K562 (cell line): ENCODE results near the gene TENM4. TPM values are rescaled to one million over a fixed set of nuclear protein-coding genes. Genes with fewer than 3 reads are reported as not detected.

Experiments
- ATAC-seq: fragments of 200-7000 bp; cut with Tn5 transposase; 3 replicates; pipeline ENCODE4 v1.9.1; 2020; ENCODE audit warnings: moderate library complexity
- BruUV-seq: library from RNA; stranded (reverse); fragments of 400-500 nt; replicated peaks from 2 replicates; lab custom pipeline; 2021; lab: Mats Ljungman, UMichigan
- CTCF ChIA-PET: fragments of 300-600 bp; formaldehyde crosslinking; extraction: SDS; loops from one replicate; lab custom pipeline; 2021; ENCODE audit warnings: low intra/inter-chr PET ratio; lab: Yijun Ruan, JAX
- POLR2A ChIA-PET: fragments of 300-600, 350-650 bp; sonication (Branson Sonifier 250); formaldehyde crosslinking; extraction: SDS; loops from one replicate; lab custom pipeline; 2021; ENCODE audit warnings: antibody characterized with exemption, inconsistent platforms; lab: Yijun Ruan, JAX
- DNase-seq, 4 experiments: peaks; one replicate each; pipeline versions ENCODE4 v3.0.0 to v3.0.0-alpha.2; 2011 to 2018; ENCODE audit warnings: low spot score in 3 of 4, mixed read lengths in 3 of 4; ENCODE audit errors: extremely low read depth in 1 of 4
- FAIRE-seq: peaks from 2 replicates; lab custom pipeline; 2011; peaks lifted over from hg19 to GRCh38; lab: Jason Lieb, UNC
- H2AFZ ChIP-seq: 2 replicates; pipeline ENCODE4 v1.6.0; 2011; ENCODE audit warnings: low read depth, low read length, control low read depth, inconsistent platforms
- H3K27ac ChIP-seq: fragments of 200-600 bp; 3 replicates; pipeline ENCODE4 v1.8.0; 2011; ENCODE audit warnings: low read depth, mild to moderate bottlenecking, control low read depth, inconsistent platforms, low read length, moderate library complexity, mixed read lengths; ENCODE audit errors: extremely low read depth
- H3K27me3 ChIP-seq, 2 experiments: fragments of 300-600 bp in 1 of 2; 2 replicates in 1 of 2; 3 replicates in 1 of 2; pipeline versions ENCODE4 v1.6.0 to v1.8.0; 2011; ENCODE audit warnings: inconsistent platforms in 2 of 2, low read length in 2 of 2, mild to moderate bottlenecking in 1 of 2, mixed read lengths in 1 of 2, moderate library complexity in 1 of 2; ENCODE audit not compliant: control insufficient read depth in 2 of 2, insufficient read depth in 2 of 2
- H3K36me3 ChIP-seq: fragments of 300-600 bp; 3 replicates; pipeline ENCODE4 v1.8.0; 2011; ENCODE audit warnings: mild to moderate bottlenecking, low read length, inconsistent platforms; ENCODE audit not compliant: control insufficient read depth, insufficient read depth
- H3K4me1 ChIP-seq, 2 experiments: fragments of 200-600 bp in 1 of 2; replicated peaks in 1 of 2; 2 replicates in 1 of 2; 3 replicates in 1 of 2; pipeline versions ENCODE4 v1.5.1 to v1.8.0; 2011; ENCODE audit warnings: inconsistent platforms in 2 of 2, low read length in 2 of 2, mild to moderate bottlenecking in 1 of 2, mixed read lengths in 1 of 2, moderate library complexity in 1 of 2; ENCODE audit not compliant: control insufficient read depth in 2 of 2, insufficient read depth in 2 of 2
- H3K4me2 ChIP-seq: 2 replicates; pipeline ENCODE4 v1.6.1; 2011; ENCODE audit warnings: low read length, control low read depth, inconsistent platforms, mixed read lengths; ENCODE audit not compliant: insufficient read depth
- H3K4me3 ChIP-seq: fragments of 200-600 bp; sonication (generic), shearing (Covaris generic); 2 replicates; pipeline ENCODE4 v1.5.1; 2016; ENCODE audit warnings: control low read depth, inconsistent platforms
- H3K79me2 ChIP-seq: fragments of 200-600 bp; 3 replicates; pipeline ENCODE4 v1.8.0; 2011; ENCODE audit warnings: low read length, inconsistent platforms; ENCODE audit not compliant: control insufficient read depth, insufficient read depth
- H3K9ac ChIP-seq, 2 experiments: 2 replicates each; pipeline versions ENCODE4 v1.6.0 to v1.6.1; 2011; ENCODE audit warnings: low read depth in 2 of 2, low read length in 2 of 2, control low read depth in 1 of 2, inconsistent platforms in 1 of 2, mild to moderate bottlenecking in 1 of 2, mixed read lengths in 1 of 2; ENCODE audit not compliant: insufficient read depth in 1 of 2
- H3K9me1 ChIP-seq: one replicate; pipeline ENCODE4 v1.6.0; 2011; ENCODE audit warnings: inconsistent platforms, mild to moderate bottlenecking, low read length, moderate library complexity; ENCODE audit not compliant: control insufficient read depth, insufficient read depth
- H3K9me3 ChIP-seq: replicated peaks from 2 replicates; pipeline ENCODE4 v1.5.1; 2011; ENCODE audit warnings: low read depth, low read length, inconsistent platforms; ENCODE audit not compliant: control insufficient read depth, insufficient read depth
- H4K20me1 ChIP-seq: replicated peaks from 2 replicates; pipeline ENCODE4 v1.6.1; 2011; ENCODE audit warnings: low read length, inconsistent platforms, mixed read lengths; ENCODE audit not compliant: control insufficient read depth, insufficient read depth
- E2F3 ChIP-seq: fragments of 250-450 bp; sonication (Bioruptor Pico); IDR thresholded peaks from 2 replicates; pipeline ENCODE4 v1.4.0; 2020; ENCODE audit warnings: mild to moderate bottlenecking
- FOXM1 ChIP-seq, 2 experiments: fragments of 450-650 bp in 1 of 2; sonication (generic) in 1 of 2; formaldehyde crosslinking in 1 of 2; IDR thresholded peaks; 2 replicates each; pipeline versions ENCODE4 v1.6.1 to v1.9.0; 2017 to 2022; ENCODE audit warnings: low read depth in 2 of 2, mild to moderate bottlenecking in 2 of 2, missing genetic modification reagents in 1 of 2, moderate library complexity in 1 of 2
- GATAD2A ChIP-seq: fragments of 450-650 bp; IDR thresholded peaks from 2 replicates; pipeline ENCODE4 v1.6.1; 2017
- MED1 ChIP-seq: sonication (generic); formaldehyde crosslinking; IDR thresholded peaks from 2 replicates; pipeline ENCODE4 v1.8.1; 2023; ENCODE audit warnings: missing genetic modification reagents, borderline replicate concordance
- RFX5 ChIP-seq: IDR thresholded peaks from 2 replicates; pipeline ENCODE4 v1.6.1; 2011; ENCODE audit warnings: low read depth, mild to moderate bottlenecking, improper control_type of control experiment, low read length
- SRSF7 ChIP-seq: fragments of 200-400 bp; formaldehyde crosslinking; optimal IDR thresholded peaks from 2 replicates; pipeline ENCODE3; 2017; ENCODE audit warnings: mild to moderate bottlenecking, low read depth, low read length
- ZC3H4 ChIP-seq: sonication (generic); formaldehyde crosslinking; IDR thresholded peaks from 2 replicates; pipeline ENCODE4 v1.9.0; 2021; ENCODE audit warnings: missing genetic modification reagents, borderline replicate concordance
- ZNF12 ChIP-seq: sonication (generic); formaldehyde crosslinking; IDR thresholded peaks from 2 replicates; pipeline ENCODE4 v1.4.0; 2020; ENCODE audit warnings: mild to moderate bottlenecking, missing genetic modification reagents
- ZNF121 ChIP-seq: sonication (generic); formaldehyde crosslinking; conservative IDR thresholded peaks from 2 replicates; pipeline ENCODE4 v1.8.0; 2022; ENCODE audit warnings: missing genetic modification reagents
- WGBS: fragments of 100-300 bp; shearing (Covaris generic); methylation state at CpG from one replicate; pipeline ENCODE4 v1.1.6; 2016; ENCODE audit warnings: low coverage, mixed read lengths; ENCODE audit not compliant: insufficient coverage; ENCODE audit errors: missing lambda C conversion rate; 5-methylcytosine and 5-hydroxymethylcytosine counted together
- in situ Hi-C: fragments of 300-500 bp; cut with MboI; formaldehyde crosslinking; loops from 4 replicates; pipeline ENCODE4 v1.15.0; 2018; ENCODE audit warnings: inconsistent platforms, mixed read lengths
- intact Hi-C: fragments of 100-400 bp; cut with micrococcal nuclease; formaldehyde crosslinking; loops from 2 replicates; pipeline ENCODE4 v1.14.2; 2022
- polyA plus RNA-seq, 8 experiments: library from polyadenylated mRNA; depleted of rRNA in 4 of 8; stranded (reverse) in 5 of 8; unstranded in 3 of 8; fragments of >200 nt; fragmentation: Nextera tagmentation in 2 of 8; fragmentation: Illumina TruSeq in 1 of 8; extraction: Ambion mirVana in 2 of 8; extraction: Trizol in 1 of 8; gene quantifications; 2 replicates each; pipeline versions ENCODE4 v1.2.1 to v1.2.3, GENCODE V29; 2011 to 2014; ENCODE audit warnings: inconsistent platforms in 1 of 8, missing spikeins in 1 of 8
- total RNA-seq, 7 experiments: library from RNA; depleted of rRNA in 6 of 7; stranded (reverse); fragments of >200 nt in 6 of 7; fragmentation: Illumina TruSeq in 2 of 7; extraction: Trizol in 2 of 7; gene quantifications; 2 replicates each; pipeline versions ENCODE4 v1.2.1 to v1.2.3, GENCODE V29; 2011 to 2021; ENCODE audit warnings: low replicate concordance in 1 of 7
- TF ChIP-seq, protein P1 (sequence below): fragments of 250-450 bp; sonication (Bioruptor Pico); IDR thresholded peaks from 2 replicates; pipeline ENCODE4 v1.4.0; 2020; ENCODE audit warnings: mild to moderate bottlenecking, moderate library complexity, borderline replicate concordance
- TF ChIP-seq, protein P2 (sequence below), 2 experiments: fragments of 450-650 bp; IDR thresholded peaks; 2 replicates each; pipeline ENCODE4 v1.6.1; 2016
- TF ChIP-seq, protein P3 (sequence below): sonication (generic); formaldehyde crosslinking; IDR thresholded peaks from 2 replicates; pipeline ENCODE4 v1.8.0; 2022; ENCODE audit warnings: mild to moderate bottlenecking, missing genetic modification reagents, borderline replicate concordance

Gene TENM4
- total and polyA plus RNA-seq, 9 of the 15 experiments (the other 6 are each of a cell fraction or from before 2014, with no cell fraction given): 0.16 TPM; not detected in 8

DNA sequence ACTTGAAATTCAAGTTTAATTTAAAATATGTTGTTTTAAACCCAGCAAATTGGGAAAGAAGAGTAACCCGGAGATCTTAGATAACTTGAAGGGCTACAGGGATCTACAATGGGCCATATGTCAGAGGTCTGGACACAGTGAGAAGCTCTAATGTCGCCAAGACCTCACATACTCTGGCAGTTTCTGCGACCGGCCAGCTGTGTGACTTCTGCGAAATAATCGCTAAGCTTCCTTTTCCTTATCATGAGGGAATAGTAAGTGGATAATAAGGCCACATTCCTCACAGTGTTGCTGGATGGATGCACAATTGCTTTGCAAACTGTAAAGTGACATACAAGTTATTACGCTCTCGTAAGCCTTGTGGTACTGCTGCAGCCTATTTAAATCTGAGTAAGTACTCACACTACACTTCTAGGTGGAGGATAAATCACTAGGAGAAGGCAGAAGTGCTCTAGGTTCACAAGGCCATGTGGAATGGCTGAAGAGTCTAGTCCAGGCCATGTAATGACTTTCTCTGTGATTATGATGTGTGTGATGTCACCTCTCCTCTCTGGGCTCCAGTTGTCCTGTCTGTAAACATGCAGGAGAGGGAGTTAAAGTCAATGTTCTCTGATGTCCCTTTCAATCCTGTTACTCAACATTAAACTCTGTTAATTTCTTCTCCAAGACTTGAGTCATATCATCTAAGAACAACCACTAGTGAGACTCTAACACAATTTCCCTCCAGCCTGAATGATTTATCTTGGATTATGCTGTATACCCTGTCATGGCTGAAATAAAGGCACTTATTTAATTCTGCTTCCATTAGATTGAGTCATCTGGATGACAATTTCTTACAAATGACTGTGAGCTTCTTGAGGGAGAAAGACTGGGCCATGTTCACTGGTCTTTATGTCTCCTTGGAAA, 673.5 kb downstream of the TENM4 start:
- Histone ChIP-seq H4K20me1 (no peaks in the 10 kb centered on the region), H3K27ac (no peak overlapping the region), H3K4me3 (no peak overlapping the region), H3K9me1 (no peaks in the 10 kb centered on the region), H3K79me2 (no peaks in the 10 kb centered on the region), H3K4me1 (no peaks in the 10 kb centered on the region), H3K4me2 (no peak overlapping the region), H3K27me3 (peaks cover 0 to 4% of the 10 kb centered on the region in 2 experiments; a peak in 1 of 5 replicates), H3K36me3 (no peaks in the 10 kb centered on the region), H2AFZ (no peak overlapping the region), H3K9ac (no peak overlapping the region), H3K9me3 (no peaks in the 10 kb centered on the region)
- 2% methylated on average over 8 of the region's 8 CpGs for WGBS
- ATAC-seq (no peak), DNase-seq (no peak), FAIRE-seq (no peak)
- in situ Hi-C loops (no loop called here), intact Hi-C loops (no loop called here)
- ChIA-PET CTCF (no interaction called here), POLR2A (no interaction called here)
- BruUV-seq: no TSS peak
- no peak for TF ChIP-seq MED1 (CRISPR knock-in tag)
- TF ChIP-seq FOXM1 (IDR thresholded peaks at IDR 0.05; ENCODE audit: low read depth): no peak
- no peak for TF ChIP-seq FOXM1 (CRISPR knock-in tag; IDR thresholded peaks at IDR 0.05; ENCODE audit: low read depth)
- no peak for TF ChIP-seq RFX5
- TF ChIP-seq GATAD2A: no peak
- TF ChIP-seq ZC3H4: no peak
- TF ChIP-seq, protein P1, sequence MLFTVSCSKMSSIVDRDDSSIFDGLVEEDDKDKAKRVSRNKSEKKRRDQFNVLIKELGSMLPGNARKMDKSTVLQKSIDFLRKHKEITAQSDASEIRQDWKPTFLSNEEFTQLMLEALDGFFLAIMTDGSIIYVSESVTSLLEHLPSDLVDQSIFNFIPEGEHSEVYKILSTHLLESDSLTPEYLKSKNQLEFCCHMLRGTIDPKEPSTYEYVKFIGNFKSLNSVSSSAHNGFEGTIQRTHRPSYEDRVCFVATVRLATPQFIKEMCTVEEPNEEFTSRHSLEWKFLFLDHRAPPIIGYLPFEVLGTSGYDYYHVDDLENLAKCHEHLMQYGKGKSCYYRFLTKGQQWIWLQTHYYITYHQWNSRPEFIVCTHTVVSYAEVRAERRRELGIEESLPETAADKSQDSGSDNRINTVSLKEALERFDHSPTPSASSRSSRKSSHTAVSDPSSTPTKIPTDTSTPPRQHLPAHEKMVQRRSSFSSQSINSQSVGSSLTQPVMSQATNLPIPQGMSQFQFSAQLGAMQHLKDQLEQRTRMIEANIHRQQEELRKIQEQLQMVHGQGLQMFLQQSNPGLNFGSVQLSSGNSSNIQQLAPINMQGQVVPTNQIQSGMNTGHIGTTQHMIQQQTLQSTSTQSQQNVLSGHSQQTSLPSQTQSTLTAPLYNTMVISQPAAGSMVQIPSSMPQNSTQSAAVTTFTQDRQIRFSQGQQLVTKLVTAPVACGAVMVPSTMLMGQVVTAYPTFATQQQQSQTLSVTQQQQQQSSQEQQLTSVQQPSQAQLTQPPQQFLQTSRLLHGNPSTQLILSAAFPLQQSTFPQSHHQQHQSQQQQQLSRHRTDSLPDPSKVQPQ (CRISPR knock-in tag): no peak
- TF ChIP-seq, protein P2, sequence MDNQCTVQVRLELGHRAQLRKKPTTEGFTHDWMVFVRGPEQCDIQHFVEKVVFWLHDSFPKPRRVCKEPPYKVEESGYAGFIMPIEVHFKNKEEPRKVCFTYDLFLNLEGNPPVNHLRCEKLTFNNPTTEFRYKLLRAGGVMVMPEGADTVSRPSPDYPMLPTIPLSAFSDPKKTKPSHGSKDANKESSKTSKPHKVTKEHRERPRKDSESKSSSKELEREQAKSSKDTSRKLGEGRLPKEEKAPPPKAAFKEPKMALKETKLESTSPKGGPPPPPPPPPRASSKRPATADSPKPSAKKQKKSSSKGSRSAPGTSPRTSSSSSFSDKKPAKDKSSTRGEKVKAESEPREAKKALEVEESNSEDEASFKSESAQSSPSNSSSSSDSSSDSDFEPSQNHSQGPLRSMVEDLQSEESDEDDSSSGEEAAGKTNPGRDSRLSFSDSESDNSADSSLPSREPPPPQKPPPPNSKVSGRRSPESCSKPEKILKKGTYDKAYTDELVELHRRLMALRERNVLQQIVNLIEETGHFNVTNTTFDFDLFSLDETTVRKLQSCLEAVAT (IDR thresholded peaks at IDR 0.05): no peak
- TF ChIP-seq ZNF12 (CRISPR knock-in tag): no peak
- TF ChIP-seq ZNF121 (CRISPR knock-in tag): no peak
- no peak for TF ChIP-seq SRSF7
- TF ChIP-seq, protein P3, sequence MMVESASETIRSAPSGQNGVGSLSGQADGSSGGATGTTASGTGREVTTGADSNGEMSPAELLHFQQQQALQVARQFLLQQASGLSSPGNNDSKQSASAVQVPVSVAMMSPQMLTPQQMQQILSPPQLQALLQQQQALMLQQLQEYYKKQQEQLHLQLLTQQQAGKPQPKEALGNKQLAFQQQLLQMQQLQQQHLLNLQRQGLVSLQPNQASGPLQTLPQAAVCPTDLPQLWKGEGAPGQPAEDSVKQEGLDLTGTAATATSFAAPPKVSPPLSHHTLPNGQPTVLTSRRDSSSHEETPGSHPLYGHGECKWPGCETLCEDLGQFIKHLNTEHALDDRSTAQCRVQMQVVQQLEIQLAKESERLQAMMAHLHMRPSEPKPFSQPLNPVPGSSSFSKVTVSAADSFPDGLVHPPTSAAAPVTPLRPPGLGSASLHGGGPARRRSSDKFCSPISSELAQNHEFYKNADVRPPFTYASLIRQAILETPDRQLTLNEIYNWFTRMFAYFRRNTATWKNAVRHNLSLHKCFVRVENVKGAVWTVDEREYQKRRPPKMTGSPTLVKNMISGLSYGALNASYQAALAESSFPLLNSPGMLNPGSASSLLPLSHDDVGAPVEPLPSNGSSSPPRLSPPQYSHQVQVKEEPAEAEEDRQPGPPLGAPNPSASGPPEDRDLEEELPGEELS (CRISPR knock-in tag): no peak
- TF ChIP-seq E2F3 (CRISPR knock-in tag): no peak
